NK-92 (cell line): Measurements from ENCODE around the gene APBB2.
"Not testable (repeated sequence)": the region's sequence is repeated elsewhere in the genome, so short reads cannot be mapped to it uniquely, and the experiment has no call there.

Experiments
- DNase-seq: peaks from one replicate; lab custom pipeline; 2025; ENCODE audit not compliant: unreplicated experiment; lab: John Stamatoyannopoulos, UW

APBB2 gene

GRCh38 chr4:41160012-41160789, 54.1 kb downstream of the APBB2 start:
- no peak for DNase-seq

DNA sequence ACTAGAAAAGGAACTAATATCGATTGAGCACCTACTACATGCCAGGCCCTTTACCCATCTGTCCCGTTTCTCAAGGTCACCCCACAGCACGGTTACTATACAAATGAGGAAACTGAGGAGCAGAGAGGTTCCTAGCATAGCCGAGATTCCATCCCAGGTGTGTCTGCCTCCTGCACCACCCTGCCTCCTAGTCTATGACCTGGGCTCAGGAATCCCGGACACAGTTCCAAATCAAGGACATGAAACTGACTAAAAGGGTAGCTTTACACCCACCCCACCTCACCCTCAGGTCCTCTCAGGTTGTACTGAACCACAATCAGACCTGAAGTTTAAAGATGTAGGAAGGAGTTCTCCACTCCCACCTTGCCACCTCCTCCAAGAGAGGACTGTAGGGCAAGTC, 55.6 kb downstream of the APBB2 start:
- no peak for DNase-seq

DNA sequence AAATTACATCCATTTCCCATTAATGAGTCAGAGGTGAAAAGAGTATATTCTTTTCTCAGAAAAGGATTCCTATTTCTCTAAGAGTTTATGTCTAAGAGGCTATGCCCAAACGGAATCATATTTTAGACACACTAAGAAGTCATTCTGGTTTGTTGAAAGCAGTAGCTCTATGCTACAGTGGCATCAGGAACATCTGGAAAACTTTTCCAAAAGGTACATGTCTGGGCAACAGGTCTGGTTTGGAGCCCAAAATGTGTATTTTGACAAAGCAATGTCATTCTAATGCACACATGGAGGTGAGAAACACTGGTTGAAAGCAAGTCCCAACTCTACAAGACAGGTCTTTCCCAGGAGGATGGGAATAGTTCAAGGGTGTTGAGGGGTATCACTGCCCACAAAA, 56.1 kb downstream of the APBB2 start:
- DNase-seq = no peak

GRCh38 chr4:41157009-41157408, 57.3 kb downstream of the APBB2 start:
- no peak for DNase-seq

- no peak for DNase-seq
These were observed 57.8 kb downstream of the APBB2 start for GRCh38 chr4:41156574-41156973.

GRCh38 chr4:41155194-41155830, 59.0 kb downstream of the APBB2 start:
- no peak for DNase-seq

- no peak for DNase-seq
These were observed 59.5 kb downstream of the APBB2 start for GRCh38 chr4:41154814-41155177.

DNA sequence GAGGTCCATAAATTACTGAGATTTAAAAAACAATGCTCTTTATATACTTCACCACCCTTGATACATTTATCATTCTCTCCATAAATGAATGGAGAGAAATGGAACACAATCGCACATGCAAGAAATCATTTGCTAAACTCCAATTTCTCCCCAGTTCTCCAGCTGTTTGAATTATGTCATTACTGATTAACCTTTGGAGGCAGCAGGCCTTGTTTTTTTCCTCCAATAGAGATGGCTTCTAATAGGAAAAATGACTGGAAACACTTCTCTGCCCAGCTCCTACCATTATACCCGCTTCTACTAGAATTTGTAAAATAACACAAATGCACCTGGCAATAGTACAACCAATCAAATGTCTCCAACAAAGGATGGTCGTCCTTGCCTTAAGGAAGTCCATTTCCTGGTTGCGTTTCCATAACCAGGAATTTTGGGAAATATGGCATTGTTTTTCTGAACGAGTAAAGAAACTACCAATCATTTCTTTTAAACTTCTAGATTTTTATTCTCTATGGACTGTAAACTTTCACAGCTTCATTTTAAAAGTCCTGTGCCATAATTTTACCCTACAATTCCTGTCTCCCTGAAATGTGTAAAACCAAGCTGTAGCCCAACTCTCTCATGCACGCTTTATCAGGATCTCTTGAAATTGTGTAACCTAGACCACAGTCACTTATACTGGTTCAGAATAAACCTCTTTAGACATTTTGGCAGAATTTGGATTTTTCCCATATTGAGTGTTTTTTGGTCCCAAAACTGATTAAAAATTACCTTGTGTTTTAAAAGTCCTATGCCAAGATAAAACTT, 60.1 kb downstream of the APBB2 start:
- no peak for DNase-seq

DNA sequence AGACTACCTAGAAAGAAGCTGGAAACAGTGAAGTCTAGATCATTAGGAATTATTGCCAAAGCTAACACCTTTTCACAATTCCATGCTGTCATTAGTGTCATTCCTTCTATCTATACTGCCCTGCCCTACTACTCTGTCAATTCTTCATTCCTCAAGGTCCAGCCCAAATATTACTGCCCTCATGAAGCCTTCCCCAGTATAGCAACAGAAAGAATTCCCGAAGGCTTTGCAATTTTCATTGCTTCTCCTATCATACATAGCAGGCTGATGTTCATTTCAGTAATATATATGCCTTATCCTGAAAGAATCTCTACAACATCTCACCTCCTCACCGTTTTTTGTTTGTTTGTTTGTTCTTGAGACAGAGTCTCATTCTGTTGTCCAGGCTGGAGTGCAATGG, 63.9 kb downstream of the APBB2 start:
- no peak for DNase-seq

DNA sequence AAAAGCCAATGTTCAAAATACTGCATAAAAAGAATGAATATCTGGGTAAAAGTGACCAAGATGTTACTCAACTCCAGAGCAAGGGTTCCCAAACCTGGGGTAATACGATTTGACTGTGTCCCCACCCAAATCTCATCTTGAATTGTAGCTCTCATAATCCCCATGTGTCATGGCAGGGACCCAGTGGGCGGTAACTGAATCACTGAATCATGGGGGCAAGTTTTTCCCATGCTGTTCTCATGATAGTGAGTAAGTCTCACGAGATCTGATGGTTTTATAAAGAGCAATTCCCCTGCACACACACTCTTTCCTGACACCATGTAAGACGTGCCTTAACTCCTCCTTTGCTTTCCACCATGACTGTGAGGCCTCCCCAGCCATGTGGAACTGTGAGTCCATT, 64.8 kb downstream of the APBB2 start:
- not testable (repeated sequence) for DNase-seq

DNA sequence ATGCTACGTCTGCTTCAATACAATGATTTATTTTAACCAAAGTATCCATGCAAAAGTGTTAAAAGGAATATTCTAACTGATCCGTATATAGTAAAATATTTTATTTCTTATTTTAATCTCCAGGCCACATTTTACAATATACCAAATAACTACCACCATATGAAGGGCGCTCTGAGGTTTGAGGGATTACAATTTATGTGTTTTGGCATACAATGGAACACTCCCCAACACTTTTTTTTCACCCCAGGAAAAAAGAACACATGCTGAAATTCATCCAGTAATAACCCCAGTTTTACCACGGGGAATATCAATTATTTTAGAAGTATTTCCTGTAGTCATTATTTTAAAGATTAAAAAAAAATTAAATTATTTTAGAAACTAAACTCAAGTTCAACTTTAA, 65.4 kb downstream of the APBB2 start:
- DNase-seq = no peak

- DNase-seq = no peak
These were observed 66.0 kb downstream of the APBB2 start for GRCh38 chr4:41148292-41148691.

DNA sequence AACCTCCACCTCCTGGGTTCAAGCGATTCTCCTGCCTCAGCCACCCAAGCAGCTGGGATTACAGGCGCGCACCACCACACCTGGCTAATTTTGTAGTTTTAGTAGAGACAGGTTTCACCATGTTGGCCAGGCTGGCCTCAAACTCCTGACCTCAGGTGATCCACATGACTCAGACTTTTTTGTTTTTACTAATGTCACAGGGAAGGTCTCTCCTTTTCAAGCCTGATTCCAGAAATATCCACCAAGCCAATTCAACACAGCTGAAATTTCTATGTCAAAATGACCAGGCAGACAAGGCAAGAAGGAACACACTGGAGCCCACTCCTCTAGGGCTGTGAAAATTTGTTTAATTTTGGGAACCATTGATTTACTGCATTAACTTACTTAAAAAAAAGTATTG, 66.8 kb downstream of the APBB2 start:
- DNase-seq = not testable (repeated sequence)

DNA sequence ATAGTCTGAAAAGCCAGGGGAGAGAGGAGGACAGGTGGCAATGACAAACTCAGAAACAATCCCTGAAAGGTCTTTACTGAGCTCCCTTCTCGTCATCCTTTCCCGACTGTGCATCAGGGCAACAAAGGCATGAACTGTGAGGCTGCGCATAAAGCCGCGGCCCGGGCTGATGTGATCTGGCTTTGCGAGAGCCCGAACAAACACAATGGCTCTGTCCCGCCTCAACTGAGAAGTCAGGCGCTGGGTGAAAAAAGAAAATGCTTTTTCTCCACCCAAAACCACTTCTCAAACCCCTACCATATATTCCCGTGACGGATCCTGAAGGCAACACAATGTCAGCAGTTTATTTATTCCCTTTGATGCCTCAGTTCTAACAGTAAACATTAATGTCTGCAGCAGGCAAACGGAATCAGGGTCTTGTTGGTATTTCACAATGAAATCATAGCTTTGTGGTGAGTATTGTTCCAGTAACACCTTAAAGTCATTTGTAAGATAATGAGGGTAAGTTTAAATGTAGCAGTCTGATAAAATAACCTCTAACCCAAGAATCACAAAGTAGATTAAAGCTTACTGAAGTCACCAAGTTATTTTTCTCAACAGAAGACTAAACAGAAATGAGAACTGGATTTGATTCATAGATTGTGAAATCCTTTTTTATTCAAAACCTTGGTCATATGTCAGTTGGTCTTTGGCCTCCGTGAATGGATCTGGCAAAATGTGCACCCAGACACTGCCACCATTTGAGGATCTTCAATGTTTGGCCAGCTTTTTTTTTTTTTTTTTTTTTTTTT, 67.4 kb downstream of the APBB2 start:
- no peak for DNase-seq

DNA sequence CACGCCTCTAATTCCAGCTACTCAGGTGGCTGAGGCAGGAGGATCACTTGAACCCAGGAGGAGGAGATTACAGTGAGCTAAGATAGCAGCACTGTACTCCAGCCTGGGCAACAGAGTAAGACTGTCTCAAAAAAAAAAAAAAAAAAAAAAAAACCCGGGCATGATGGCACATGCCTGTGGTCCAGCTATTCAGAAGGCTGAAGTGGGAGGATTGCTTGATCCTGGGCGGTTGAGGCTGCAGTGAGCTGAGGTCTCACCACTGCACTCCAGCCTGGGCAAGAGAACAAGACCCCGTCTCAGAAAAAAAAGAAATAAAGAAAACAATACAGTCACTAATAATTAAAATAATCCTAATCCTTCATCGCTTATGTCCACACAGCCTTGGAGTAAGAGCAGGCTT, 68.1 kb downstream of the APBB2 start:
- no peak for DNase-seq

DNA sequence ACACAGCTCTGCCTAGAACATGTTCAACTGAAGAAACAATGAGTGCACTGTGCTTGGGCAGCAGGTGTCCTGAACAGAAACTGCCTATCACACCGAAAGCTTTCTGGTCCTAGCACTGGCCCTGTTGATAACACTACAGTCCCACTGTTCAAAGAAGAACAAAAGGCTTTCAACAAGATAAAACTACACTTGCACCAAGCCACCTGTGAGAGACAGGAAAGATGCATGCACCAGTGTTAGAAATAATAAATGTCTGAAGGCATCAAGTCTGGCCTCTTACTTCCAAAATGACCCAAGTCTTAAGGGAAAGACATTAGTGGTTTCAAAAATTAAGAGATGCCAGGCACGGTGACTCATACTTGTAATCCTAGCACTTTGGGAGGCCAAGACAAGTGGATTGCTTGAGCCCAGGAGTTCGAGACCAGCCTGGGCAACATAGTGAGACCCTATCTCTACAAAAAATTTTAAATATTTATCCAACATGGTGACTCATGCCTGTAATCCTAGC, 68.7 kb downstream of the APBB2 start:
- no peak for DNase-seq

DNA sequence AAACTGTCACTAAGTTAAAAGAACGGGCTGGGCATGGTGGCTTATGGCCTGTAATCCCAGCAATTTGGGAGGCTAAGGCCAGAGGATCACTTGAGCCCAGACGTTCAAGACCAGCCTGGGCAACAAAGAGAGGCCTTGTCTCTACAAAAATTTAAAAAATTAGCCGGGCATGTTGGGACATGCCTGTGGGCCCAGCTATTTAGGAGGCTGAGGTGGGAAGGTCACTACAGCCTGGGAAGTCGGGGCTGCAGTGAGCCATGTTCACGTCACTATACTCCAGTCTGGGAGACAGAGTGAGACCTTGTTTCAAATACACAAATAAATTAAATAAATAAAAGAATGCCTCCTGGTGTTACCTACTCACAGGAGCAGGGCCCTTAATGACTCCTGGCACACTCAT, 69.5 kb downstream of the APBB2 start:
- DNase-seq = no peak

- no peak for DNase-seq
These were observed 70.3 kb downstream of the APBB2 start for GRCh38 chr4:41144040-41144379.

DNA sequence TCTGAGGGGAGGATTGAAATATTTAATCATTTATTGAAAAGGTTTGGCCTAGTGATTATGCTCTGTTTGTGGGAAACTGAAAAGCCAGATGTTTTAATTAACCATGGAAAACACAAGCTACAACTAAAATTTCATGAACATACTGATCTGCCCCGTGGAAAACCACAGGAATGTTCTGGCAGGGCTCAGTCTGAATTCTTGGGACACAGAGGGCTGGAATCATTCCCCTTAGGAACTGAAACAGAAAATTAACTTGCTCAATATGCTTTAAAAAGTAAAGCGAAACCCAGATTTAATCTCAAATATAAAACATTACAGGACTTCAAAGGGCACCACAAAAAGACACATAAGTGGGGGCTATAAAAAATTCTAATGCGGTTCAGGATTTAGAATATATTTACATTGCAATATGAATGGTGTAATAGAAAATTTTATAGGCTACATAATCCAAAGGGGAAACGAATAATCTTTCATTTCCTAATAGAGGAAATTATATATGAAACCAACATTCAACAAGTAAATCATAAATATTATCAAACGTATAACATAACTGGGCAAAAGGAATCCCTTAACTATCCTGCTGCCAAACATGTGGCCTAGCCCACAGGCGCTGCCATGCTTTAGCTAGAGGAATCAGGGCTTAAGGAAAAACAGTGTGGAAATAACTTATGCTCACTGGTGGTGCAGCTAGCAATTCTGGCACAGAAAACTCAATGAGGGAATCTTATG, 70.9 kb downstream of the APBB2 start:
- no peak for DNase-seq
